WTC11 (cell line): ENCODE data around the gene GLRB.

Source experiments
- CREB1 ChIP-seq: sonication (generic); formaldehyde crosslinking; IDR thresholded peaks from 2 replicates; pipeline ENCODE4 v1.8.0; 2023; ENCODE audit warnings: mild to moderate bottlenecking, missing genetic modification reagents
- E2F4 ChIP-seq: sonication (generic); formaldehyde crosslinking; IDR thresholded peaks from 2 replicates; pipeline ENCODE4 v1.8.1; 2022; ENCODE audit warnings: low read depth, mild to moderate bottlenecking, moderate library complexity, missing genetic modification reagents, borderline replicate concordance
- ETV6 ChIP-seq: sonication (generic); formaldehyde crosslinking; IDR thresholded peaks from 2 replicates; pipeline ENCODE4 v1.8.1; 2022; ENCODE audit warnings: mild to moderate bottlenecking, missing genetic modification reagents
- FOXK1 ChIP-seq: sonication (generic); formaldehyde crosslinking; IDR thresholded peaks from 2 replicates; pipeline ENCODE4 v1.8.0; 2022; ENCODE audit warnings: mild to moderate bottlenecking, moderate library complexity, missing genetic modification reagents
- IRF2 ChIP-seq: sonication (generic); formaldehyde crosslinking; IDR thresholded peaks from 2 replicates; pipeline ENCODE4 v1.8.0; 2022; ENCODE audit warnings: low read depth, missing genetic modification reagents, borderline replicate concordance
- KAT7 ChIP-seq: sonication (generic); formaldehyde crosslinking; IDR thresholded peaks from 2 replicates; pipeline ENCODE4 v1.8.1; 2023; ENCODE audit warnings: missing genetic modification reagents, mild to moderate bottlenecking, borderline replicate concordance
- RELA ChIP-seq: sonication (generic); formaldehyde crosslinking; IDR thresholded peaks from 2 replicates; pipeline ENCODE4 v1.8.1; 2022; ENCODE audit warnings: missing genetic modification reagents, mild to moderate bottlenecking, borderline replicate concordance
- TCF7 ChIP-seq: sonication (generic); formaldehyde crosslinking; IDR thresholded peaks from 2 replicates; pipeline ENCODE4 v1.8.0; 2022; ENCODE audit warnings: mild to moderate bottlenecking, low read depth, missing genetic modification reagents, moderate library complexity
- ZNF121 ChIP-seq: sonication (generic); formaldehyde crosslinking; IDR thresholded peaks from 2 replicates; pipeline ENCODE4 v1.8.0; 2023; ENCODE audit warnings: missing genetic modification reagents
- TF ChIP-seq, protein P1 (sequence below): fragments of 200-600 bp; IDR thresholded peaks from 2 replicates; pipeline ENCODE4 v1.8.0; 2022; ENCODE audit warnings: antibody characterized with exemption

GRCh38 chr4:157104541-157104940 is 28.6 kb downstream of the GLRB start:
- TF ChIP-seq, protein P1, sequence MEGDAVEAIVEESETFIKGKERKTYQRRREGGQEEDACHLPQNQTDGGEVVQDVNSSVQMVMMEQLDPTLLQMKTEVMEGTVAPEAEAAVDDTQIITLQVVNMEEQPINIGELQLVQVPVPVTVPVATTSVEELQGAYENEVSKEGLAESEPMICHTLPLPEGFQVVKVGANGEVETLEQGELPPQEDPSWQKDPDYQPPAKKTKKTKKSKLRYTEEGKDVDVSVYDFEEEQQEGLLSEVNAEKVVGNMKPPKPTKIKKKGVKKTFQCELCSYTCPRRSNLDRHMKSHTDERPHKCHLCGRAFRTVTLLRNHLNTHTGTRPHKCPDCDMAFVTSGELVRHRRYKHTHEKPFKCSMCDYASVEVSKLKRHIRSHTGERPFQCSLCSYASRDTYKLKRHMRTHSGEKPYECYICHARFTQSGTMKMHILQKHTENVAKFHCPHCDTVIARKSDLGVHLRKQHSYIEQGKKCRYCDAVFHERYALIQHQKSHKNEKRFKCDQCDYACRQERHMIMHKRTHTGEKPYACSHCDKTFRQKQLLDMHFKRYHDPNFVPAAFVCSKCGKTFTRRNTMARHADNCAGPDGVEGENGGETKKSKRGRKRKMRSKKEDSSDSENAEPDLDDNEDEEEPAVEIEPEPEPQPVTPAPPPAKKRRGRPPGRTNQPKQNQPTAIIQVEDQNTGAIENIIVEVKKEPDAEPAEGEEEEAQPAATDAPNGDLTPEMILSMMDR, result no peak
- no peak for TF ChIP-seq ZNF121 (CRISPR knock-in tag)
- TF ChIP-seq KAT7 (CRISPR knock-in tag), result no peak
- TF ChIP-seq IRF2 (CRISPR knock-in tag), result no peak
- no peak for TF ChIP-seq FOXK1
- TF ChIP-seq RELA, result no peak
- no peak for TF ChIP-seq TCF7 (CRISPR knock-in tag)
- no peak for TF ChIP-seq E2F4 (CRISPR knock-in tag)
- no peak for TF ChIP-seq ETV6 (CRISPR knock-in tag)
- no peak for TF ChIP-seq CREB1 (CRISPR knock-in tag)
